SHP77 (cell line): Measurements from ENCODE around the gene WNT2.
"Not testable (repeated sequence)": the region's sequence is repeated elsewhere in the genome, so short reads cannot be mapped to it uniquely, and the experiment has no call there.

Source experiments
- DNase-seq, 2 experiments: peaks; one replicate each; lab custom pipeline; 2025; lab: John Stamatoyannopoulos, UW

WNT2 gene

GRCh38 chr7:117259615-117260014 lies 63.2 kb downstream of the WNT2 start:
- DNase-seq: no peak

DNA sequence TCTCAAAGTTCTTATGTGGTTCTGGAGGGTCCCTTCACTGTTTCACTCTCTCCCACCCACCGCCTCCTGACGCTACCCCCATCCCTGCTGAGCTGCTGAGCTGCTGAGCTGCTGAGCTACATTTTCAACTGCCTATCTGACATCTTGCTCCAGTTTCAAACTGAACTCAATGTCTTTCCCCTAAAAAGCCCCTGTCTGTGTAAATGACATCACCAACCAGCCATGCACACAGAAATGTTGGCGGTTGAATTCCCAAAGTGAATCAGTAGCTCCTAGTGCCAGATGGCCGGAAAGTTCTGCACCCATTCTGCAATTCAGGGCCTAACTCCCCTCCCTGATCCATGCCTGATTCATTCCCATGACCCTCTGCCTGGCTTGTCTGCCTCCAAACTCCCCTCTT lies 71.2 kb downstream of the WNT2 start:
- DNase-seq: no peak

DNA sequence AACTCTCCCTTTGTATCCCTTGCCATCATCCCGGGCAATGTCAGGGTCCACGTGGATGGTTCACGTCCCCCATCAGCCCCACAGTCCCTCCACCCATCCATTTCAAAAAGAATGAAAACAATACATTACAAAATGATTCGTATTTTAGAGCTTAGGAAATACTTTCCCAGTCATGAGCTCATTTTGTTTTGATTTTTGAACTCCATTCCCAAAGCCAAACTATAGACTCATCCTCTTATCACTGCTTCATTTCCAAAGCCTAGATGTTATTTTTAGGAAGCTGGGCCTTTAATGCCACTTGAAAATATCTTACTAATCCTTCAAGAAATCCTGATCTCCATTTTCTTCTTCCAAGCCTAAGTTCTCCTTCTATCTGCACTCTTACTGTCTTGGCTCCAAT lies 72.1 kb downstream of the WNT2 start:
- DNase-seq: no peak

- DNase-seq: no peak
Measured at GRCh38 chr7:117250245-117250644, 72.6 kb downstream of the WNT2 start.

GRCh38 chr7:117249696-117250095 lies 73.2 kb downstream of the WNT2 start:
- no peak for DNase-seq

DNA sequence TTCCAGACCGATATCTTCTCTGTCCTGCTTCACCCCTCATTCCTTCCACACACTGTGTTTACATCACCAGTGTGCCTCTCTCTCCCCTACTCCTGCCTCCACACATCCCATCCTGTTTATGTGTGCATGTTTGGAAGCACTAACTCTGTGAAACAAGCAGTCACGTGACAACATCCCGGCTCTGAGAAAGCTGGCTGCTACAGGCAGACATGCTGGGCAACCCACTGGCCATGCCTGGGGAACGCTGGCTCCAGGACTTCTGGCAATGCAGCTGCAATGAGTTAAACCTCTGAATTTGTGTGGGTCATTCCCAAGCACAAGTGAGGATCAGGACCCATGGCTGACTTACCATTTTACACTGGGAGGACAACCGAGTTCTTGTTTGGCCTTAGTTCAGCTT lies 74.0 kb downstream of the WNT2 start:
- DNase-seq: no peak

- no peak for DNase-seq
Measured at GRCh38 chr7:117247809-117248208, 75.0 kb downstream of the WNT2 start.

DNA sequence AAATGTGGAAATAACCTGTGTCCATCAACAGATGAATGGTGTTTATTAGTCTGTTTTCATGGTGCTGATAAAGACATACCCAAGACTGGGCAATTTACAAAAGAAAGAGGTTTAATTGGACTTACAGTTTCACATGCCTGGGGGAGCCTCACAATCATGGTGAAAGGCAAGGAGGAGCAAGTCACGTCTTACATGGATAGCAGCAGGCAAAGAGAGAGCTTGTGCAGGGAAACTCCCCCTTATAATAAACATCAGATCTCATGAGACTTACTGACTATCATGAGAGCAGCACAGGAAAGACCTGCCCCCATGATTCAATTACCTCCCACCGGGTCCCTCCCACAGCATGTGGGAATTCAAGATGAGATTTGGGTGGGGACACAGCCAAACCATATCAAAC lies 77.2 kb downstream of the WNT2 start:
- not testable (repeated sequence) for DNase-seq

- no peak for DNase-seq
Measured at GRCh38 chr7:117243390-117243789, 79.5 kb downstream of the WNT2 start.

GRCh38 chr7:117241088-117241487 lies 81.8 kb downstream of the WNT2 start:
- no peak for DNase-seq

GRCh38 chr7:117238937-117239336 lies 83.9 kb downstream of the WNT2 start:
- no peak for DNase-seq

DNA sequence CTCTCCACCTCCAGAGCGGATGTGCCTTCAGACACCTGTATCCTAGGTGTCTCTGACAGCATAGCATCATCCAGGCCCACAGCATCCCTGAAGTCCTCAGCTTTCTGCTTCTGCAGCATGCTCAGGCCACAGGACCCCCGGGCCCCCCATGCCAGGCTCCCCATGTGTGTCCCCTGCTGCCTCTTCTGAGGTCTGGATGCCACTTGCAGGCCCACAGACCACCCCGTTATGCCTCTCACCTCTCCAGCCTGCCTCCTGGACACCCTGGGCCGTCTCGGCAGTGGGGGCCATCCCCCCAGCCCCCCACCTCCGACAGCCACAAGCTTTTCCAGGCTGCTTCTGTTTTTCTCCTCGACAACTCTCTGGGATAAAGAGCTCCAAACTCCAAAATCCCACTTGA lies 84.4 kb downstream of the WNT2 start:
- DNase-seq: no peak

DNA sequence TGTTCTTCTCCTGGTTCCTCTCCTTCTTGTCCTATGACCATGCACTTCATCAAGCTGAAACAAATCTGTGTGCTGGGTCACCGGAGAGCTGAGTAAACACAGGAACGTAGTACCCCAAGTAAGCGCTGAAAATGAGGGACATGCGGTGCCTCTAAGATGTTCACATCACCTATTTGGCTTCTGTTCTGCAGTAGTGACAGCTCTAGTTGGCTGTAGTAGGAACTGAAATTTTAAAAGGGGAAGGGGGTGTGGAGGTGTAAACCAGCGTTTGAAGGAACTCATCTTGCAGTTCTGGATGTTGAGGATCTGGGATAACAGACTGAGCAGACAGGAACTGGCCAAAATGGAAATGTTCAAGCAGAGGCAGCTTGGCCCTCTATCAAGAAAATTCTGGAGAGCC lies 85.2 kb downstream of the WNT2 start:
- no peak for DNase-seq

DNA sequence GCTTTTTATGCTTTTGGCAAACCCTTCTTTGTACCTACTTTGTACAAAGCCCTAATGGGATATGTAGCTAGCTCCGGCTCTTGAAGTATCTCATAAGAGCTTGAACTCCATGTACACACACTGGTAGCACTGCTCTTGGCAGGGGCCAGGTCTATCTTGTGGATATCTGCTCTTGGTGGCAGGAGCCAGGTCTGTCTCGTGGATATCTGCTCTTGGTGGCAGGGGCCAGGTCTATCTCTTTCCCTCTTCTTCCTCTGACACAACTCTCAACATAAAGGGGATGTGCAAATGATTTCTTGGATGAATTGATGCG lies 91.9 kb downstream of the WNT2 start:
- no peak for DNase-seq

DNA sequence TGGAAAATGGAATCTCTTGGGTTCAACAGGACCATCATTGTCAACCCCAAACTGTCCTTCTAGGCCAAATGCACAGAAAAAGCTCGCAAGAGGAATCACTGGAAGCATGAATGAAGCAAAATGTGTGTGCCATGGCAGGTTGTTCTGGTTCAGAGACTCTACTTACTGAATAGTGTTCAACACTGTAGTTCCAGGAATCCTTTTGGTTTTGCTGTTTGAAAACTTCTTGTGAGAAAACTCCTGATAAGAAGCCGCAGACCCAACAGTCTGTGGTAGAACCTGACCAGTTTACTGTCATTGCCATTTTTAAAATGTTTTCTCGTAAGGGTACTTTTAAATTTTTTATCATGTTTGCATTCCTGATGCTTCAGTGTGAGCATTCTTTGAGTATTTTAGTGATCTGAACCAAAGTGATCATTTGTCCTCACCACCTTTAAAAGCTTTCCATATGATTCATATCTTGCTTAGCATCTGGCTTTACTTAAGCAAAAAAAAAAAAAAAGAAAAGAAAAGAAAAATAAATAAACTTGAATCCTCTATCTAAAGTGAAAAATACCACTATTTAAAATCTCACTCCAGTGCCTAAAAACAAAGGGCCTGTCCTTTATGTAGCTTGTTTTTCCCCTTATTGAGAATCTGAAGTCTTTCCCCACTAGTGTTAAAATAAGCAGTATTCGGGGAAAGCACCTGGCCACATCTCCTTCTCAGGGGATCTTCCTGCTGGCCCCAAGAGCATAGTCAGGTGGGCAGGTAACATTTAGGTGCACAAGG lies 92.4 kb downstream of the WNT2 start:
- no peak for DNase-seq

GRCh38 chr7:117229350-117229749 lies 93.5 kb downstream of the WNT2 start:
- no peak for DNase-seq

DNA sequence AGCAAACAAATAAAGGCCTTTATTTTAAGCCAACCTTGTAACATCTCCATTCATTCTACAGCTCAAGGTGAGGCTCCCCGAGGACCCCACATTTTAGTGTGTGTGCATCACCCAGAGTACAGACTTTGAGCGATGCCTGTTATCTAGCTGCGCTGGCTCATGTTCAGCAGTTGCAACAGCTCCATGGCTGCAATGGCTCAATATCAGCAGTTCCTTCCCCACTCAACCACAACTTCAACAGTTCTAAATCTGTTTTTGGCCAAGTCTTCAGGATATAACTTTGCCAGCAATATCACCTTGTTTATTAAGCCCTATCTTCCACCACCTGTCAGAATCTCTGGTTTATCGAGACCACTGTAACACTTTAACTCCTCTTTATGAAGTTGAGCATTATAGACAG lies 95.8 kb downstream of the WNT2 start:
- DNase-seq: no peak

DNA sequence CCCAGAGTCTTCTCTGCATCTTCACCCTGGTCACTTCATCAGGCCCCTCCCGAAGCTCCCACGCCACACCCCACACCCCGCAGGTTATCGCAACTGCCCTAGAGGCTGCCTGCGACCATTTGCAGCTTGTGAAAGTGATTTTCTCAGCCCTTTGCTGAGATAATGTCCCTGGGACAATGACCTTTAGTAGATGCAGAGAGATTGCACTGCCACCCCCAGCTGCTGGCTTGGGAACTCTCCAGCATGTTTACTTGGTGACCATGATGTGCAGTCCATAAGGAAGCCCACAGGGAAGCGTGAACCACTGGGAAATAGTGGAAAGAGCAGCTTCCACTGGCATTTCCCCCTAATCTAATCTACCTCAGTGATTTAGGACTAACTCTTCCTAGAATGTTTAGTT lies 97.3 kb downstream of the WNT2 start:
- no peak for DNase-seq
